Mesenchymal stem cell (in vitro differentiated cells and primary cell): ENCODE data around the gene BIK.

ENCODE experiments used
- DNase-seq: peaks from one replicate; pipeline ENCODE4 v3.0.0-alpha.2; 2013
- H2AFZ ChIP-seq: one replicate; pipeline ENCODE4 v1.6.1; 2013; ENCODE audit warnings: low read depth, mild to moderate bottlenecking, control low read depth, inconsistent platforms, low read length, moderate library complexity
- H2AK5ac ChIP-seq: 2 replicates; pipeline ENCODE4 v1.6.1; 2013; ENCODE audit warnings: low read length, moderate library complexity, mild to moderate bottlenecking, inconsistent platforms; ENCODE audit not compliant: severe bottlenecking
- H2BK120ac ChIP-seq: one replicate; pipeline ENCODE4 v1.6.1; 2013; ENCODE audit warnings: low read depth, mild to moderate bottlenecking, inconsistent platforms, low read length, moderate library complexity
- H2BK12ac ChIP-seq, 2 experiments: one replicate each; pipeline ENCODE4 v1.6.1; 2013; ENCODE audit warnings: inconsistent platforms in 2 of 2, low read length in 2 of 2, mild to moderate bottlenecking in 2 of 2, moderate library complexity in 2 of 2, control low read depth in 1 of 2
- H2BK15ac ChIP-seq: one replicate; pipeline ENCODE4 v1.6.1; 2013; ENCODE audit warnings: mild to moderate bottlenecking, low read depth, inconsistent platforms; ENCODE audit not compliant: poor library complexity, severe bottlenecking
- H2BK5ac ChIP-seq: 2 replicates; pipeline ENCODE4 v1.6.1; 2013; ENCODE audit warnings: low read depth, mild to moderate bottlenecking, low read length, control low read depth, inconsistent platforms; ENCODE audit not compliant: poor library complexity, severe bottlenecking
- H3K14ac ChIP-seq, 2 experiments: one replicate each; pipeline ENCODE4 v1.6.1; 2013; ENCODE audit warnings: inconsistent platforms in 2 of 2, low read length in 2 of 2, control low read depth in 1 of 2, mild to moderate bottlenecking in 1 of 2, moderate library complexity in 1 of 2
- H3K18ac ChIP-seq, 2 experiments: one replicate each; pipeline ENCODE4 v1.6.1; 2013; ENCODE audit warnings: inconsistent platforms in 2 of 2, low read length in 2 of 2, control low read depth in 1 of 2, low read depth in 1 of 2, mild to moderate bottlenecking in 1 of 2
- H3K23ac ChIP-seq, 2 experiments: one replicate each; pipeline ENCODE4 v1.6.1; 2013; ENCODE audit warnings: inconsistent platforms in 2 of 2, low read length in 2 of 2, mild to moderate bottlenecking in 2 of 2, moderate library complexity in 2 of 2, control low read depth in 1 of 2
- H3K27ac ChIP-seq: 2 replicates; pipeline ENCODE4 v1.5.1; 2013; ENCODE audit warnings: mild to moderate bottlenecking, moderate library complexity, low read length, control low read depth, inconsistent platforms; ENCODE audit not compliant: poor library complexity, severe bottlenecking
- H3K27me3 ChIP-seq, 2 experiments: 2 replicates each; pipeline versions ENCODE4 v1.6.1 to v1.7.0; 2013; ENCODE audit warnings: low read length in 2 of 2, mild to moderate bottlenecking in 2 of 2, moderate library complexity in 2 of 2, control low read depth in 1 of 2, inconsistent platforms in 1 of 2; ENCODE audit not compliant: control insufficient read depth in 1 of 2, insufficient read depth in 1 of 2
- H3K36me3 ChIP-seq, 2 experiments: 2 replicates each; pipeline versions ENCODE4 v1.6.1 to v1.7.0; 2013; ENCODE audit warnings: low read length in 2 of 2, control low read depth in 1 of 2, inconsistent platforms in 1 of 2, low read depth in 1 of 2, mild to moderate bottlenecking in 1 of 2; ENCODE audit not compliant: insufficient read depth in 2 of 2, control insufficient read depth in 1 of 2
- H3K4ac ChIP-seq, 2 experiments: one replicate each; pipeline ENCODE4 v1.6.1; 2013; ENCODE audit warnings: inconsistent platforms in 2 of 2, low read length in 2 of 2, mild to moderate bottlenecking in 2 of 2, moderate library complexity in 2 of 2, control low read depth in 1 of 2, low read depth in 1 of 2
- H3K4me1 ChIP-seq: 2 replicates; pipeline ENCODE4 v1.6.1; 2013; ENCODE audit warnings: low read depth, low read length, control low read depth; ENCODE audit not compliant: control insufficient read depth, insufficient read depth
- H3K4me2 ChIP-seq: 2 replicates; pipeline ENCODE4 v1.6.1; 2013; ENCODE audit warnings: low read length, mild to moderate bottlenecking, inconsistent platforms; ENCODE audit not compliant: poor library complexity, severe bottlenecking
- H3K4me3 ChIP-seq, 2 experiments: 2 replicates each; pipeline versions ENCODE4 v1.5.1 to v1.7.0; 2013; ENCODE audit warnings: low read length in 2 of 2, mild to moderate bottlenecking in 2 of 2, control low read depth in 1 of 2, low read depth in 1 of 2; ENCODE audit not compliant: insufficient read depth in 1 of 2
- H3K79me1 ChIP-seq: replicated peaks from 2 replicates; pipeline ENCODE4 v1.6.1; 2013; ENCODE audit warnings: mild to moderate bottlenecking, control low read depth, low read length, inconsistent platforms; ENCODE audit not compliant: poor library complexity, severe bottlenecking
- H3K9ac ChIP-seq: 2 replicates; pipeline ENCODE4 v1.7.0; 2013; ENCODE audit warnings: mild to moderate bottlenecking, low read length, moderate library complexity
- H3K9me3 ChIP-seq: 2 replicates; pipeline ENCODE4 v1.7.0; 2013; ENCODE audit warnings: mild to moderate bottlenecking, low read length; ENCODE audit not compliant: control insufficient read depth
- H4K8ac ChIP-seq: one replicate; pipeline ENCODE4 v1.6.1; 2013; ENCODE audit warnings: inconsistent platforms, mild to moderate bottlenecking, low read length, moderate library complexity
- H4K91ac ChIP-seq: one replicate; pipeline ENCODE4 v1.6.1; 2013; ENCODE audit warnings: mild to moderate bottlenecking, low read length, inconsistent platforms
- WGBS: methylation state at CpG from one replicate; pipeline ENCODE4 v1.1.7; 2013; ENCODE audit warnings: mixed read lengths; 5-methylcytosine and 5-hydroxymethylcytosine counted together

BIK gene

DNA sequence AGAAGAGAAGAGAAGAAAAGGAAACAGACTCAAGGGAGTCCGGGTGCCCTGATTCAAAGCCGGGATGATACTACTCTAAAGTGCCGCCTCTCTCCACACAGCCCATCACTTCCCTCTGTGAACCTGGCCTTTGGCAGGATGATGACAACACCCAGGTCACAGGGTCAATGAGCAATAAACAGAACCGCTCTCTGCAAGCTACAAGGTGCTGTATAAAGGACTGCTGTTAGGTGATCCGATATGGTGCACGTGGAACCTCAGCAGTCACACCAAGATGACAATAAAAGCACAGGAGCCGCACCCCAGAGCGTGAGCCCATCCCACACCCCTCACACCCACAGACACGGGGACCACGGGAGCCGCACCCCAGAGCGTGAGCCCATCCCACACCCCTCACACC, 32.0 kb upstream of the BIK start:
- no peak overlapping the region for H2BK120ac ChIP-seq
- H3K4me3 ChIP-seq: no peak overlapping the region
- no peak overlapping the region for H2BK5ac ChIP-seq
- no peak overlapping the region for H3K9ac ChIP-seq
- H3K23ac ChIP-seq: no peak overlapping the region
- no peak overlapping the region for H2BK12ac ChIP-seq
- no peak overlapping the region for H3K4ac ChIP-seq
- peaks cover 8 to 28% of the 10 kb centered on the region in 2 experiments for H3K36me3 ChIP-seq
- peaks cover 8% of the 10 kb centered on the region for H3K79me1 ChIP-seq
- WGBS: 68% methylated on average over 4 of the region's 12 CpGs
- peaks cover 1% of the 10 kb centered on the region for H3K4me1 ChIP-seq
- H3K14ac ChIP-seq: no peak overlapping the region
- no peak overlapping the region for H3K4me2 ChIP-seq
- H2AK5ac ChIP-seq: no peak overlapping the region
- no peak overlapping the region for H2AFZ ChIP-seq
- H3K18ac ChIP-seq: no peak overlapping the region
- H4K8ac ChIP-seq: no peak overlapping the region
- no peak overlapping the region for H4K91ac ChIP-seq
- no peaks in the 10 kb centered on the region for H3K27me3 ChIP-seq
- no peak for DNase-seq
- H3K9me3 ChIP-seq: no peaks in the 10 kb centered on the region
- H2BK15ac ChIP-seq: no peak overlapping the region
- no peak overlapping the region for H3K27ac ChIP-seq

GRCh38 chr22:43079742-43080141, 30.8 kb upstream of the BIK start:
- Histone ChIP-seq H3K9ac (no peak overlapping the region), H3K4me3 (no peak overlapping the region), H2BK12ac (no peak overlapping the region), H4K8ac (no peak overlapping the region), H3K9me3 (no peaks in the 10 kb centered on the region), H3K4me2 (no peak overlapping the region), H2BK15ac (no peak overlapping the region), H2AFZ (no peak overlapping the region), H2BK120ac (no peak overlapping the region), H2BK5ac (no peak overlapping the region), H3K79me1 (peaks cover 9% of the 10 kb centered on the region), H3K14ac (no peak overlapping the region), H2AK5ac (no peak overlapping the region), H3K27ac (no peak overlapping the region), H3K23ac (no peak overlapping the region), H4K91ac (no peak overlapping the region), H3K4me1 (peaks cover 1% of the 10 kb centered on the region), H3K27me3 (no peaks in the 10 kb centered on the region), H3K4ac (no peak overlapping the region), H3K36me3 (peaks cover 8 to 24% of the 10 kb centered on the region in 2 experiments), H3K18ac (no peak overlapping the region)
- DNase-seq: no peak
- 96% methylated on average over 14 of the region's 14 CpGs for WGBS

- 96% methylated on average over 2 of the region's 2 CpGs for WGBS
- H3K27me3 ChIP-seq: no peaks in the 10 kb centered on the region
- no peak overlapping the region for H2BK120ac ChIP-seq
- H4K91ac ChIP-seq: no peak overlapping the region
- H2BK12ac ChIP-seq: no peak overlapping the region
- no peaks in the 10 kb centered on the region for H3K4me1 ChIP-seq
- no peak overlapping the region for H3K14ac ChIP-seq
- no peak overlapping the region for H2BK5ac ChIP-seq
- no peaks in the 10 kb centered on the region for H3K9me3 ChIP-seq
- H3K27ac ChIP-seq: no peak overlapping the region
- no peak overlapping the region for H3K4me2 ChIP-seq
- H3K4me3 ChIP-seq: no peak overlapping the region
- DNase-seq: no peak
- H3K36me3 ChIP-seq: peaks cover 0 to 18% of the 10 kb centered on the region in 2 experiments
- H4K8ac ChIP-seq: no peak overlapping the region
- H3K9ac ChIP-seq: no peak overlapping the region
- no peak overlapping the region for H3K18ac ChIP-seq
- no peak overlapping the region for H2AFZ ChIP-seq
- H3K4ac ChIP-seq: no peak overlapping the region
- H3K79me1 ChIP-seq: peaks cover 8% of the 10 kb centered on the region
- H2BK15ac ChIP-seq: no peak overlapping the region
- H3K23ac ChIP-seq: no peak overlapping the region
- H2AK5ac ChIP-seq: no peak overlapping the region
These were observed 29.9 kb upstream of the BIK start for GRCh38 chr22:43080616-43081015.

GRCh38 chr22:43081968-43082367, 28.6 kb upstream of the BIK start:
- Histone ChIP-seq H3K79me1 (peaks cover 14% of the 10 kb centered on the region), H3K27ac (no peak overlapping the region), H3K36me3 (peaks cover 3 to 25% of the 10 kb centered on the region in 2 experiments), H2BK15ac (no peak overlapping the region), H3K4me1 (no peaks in the 10 kb centered on the region), H2BK120ac (no peak overlapping the region), H3K9ac (no peak overlapping the region), H3K4ac (no peak overlapping the region), H2AFZ (no peak overlapping the region), H2BK5ac (no peak overlapping the region), H3K4me2 (no peak overlapping the region), H4K8ac (no peak overlapping the region), H2BK12ac (no peak overlapping the region), H4K91ac (no peak overlapping the region), H3K14ac (no peak overlapping the region), H3K23ac (no peak overlapping the region), H3K4me3 (no peak overlapping the region), H3K9me3 (no peaks in the 10 kb centered on the region), H2AK5ac (no peak overlapping the region), H3K18ac (no peak overlapping the region), H3K27me3 (no peaks in the 10 kb centered on the region)
- WGBS: 94% methylated on average over 4 of the region's 4 CpGs
- DNase-seq: no peak
